22Rv1 (cell line): ENCODE results near the gene SP100.

Experiments used
- ZFX ChIP-seq: fragments of 450-650 bp; IDR thresholded peaks from 2 replicates; pipeline ENCODE4 v1.6.1; 2017; ENCODE audit warnings: antibody characterized with exemption, borderline replicate concordance
- TF ChIP-seq, protein P1 (sequence below): fragments of 450-650 bp; IDR thresholded peaks from 2 replicates; pipeline ENCODE4 v1.5.1; 2017; ENCODE audit warnings: mild to moderate bottlenecking

DNA sequence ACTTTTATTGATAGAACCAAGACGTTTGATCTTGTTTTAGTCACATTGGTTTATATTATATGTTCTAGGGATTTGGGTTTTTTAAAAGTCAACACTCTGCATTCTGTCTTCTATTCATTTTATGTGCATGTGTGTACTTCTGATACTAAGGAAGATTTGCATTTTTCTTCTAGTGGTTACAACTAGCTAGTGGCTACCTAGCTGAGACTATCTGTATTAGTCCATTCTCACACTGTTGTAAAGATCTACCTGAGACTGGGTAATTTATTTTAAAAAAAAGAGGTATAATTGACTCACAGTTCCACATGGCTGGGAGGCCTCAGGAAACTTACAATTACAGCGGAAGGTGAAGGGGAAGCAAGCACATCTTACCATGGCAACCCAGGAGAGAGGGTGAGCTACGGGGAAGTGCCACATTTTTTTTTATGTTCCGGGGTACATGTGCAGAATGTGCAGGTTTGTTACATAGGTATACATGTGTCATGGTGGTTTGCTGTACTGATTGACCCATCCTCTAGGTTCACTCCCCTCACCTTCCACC is 69.9 kb downstream of the SP100 start:
- TF ChIP-seq, protein P1, sequence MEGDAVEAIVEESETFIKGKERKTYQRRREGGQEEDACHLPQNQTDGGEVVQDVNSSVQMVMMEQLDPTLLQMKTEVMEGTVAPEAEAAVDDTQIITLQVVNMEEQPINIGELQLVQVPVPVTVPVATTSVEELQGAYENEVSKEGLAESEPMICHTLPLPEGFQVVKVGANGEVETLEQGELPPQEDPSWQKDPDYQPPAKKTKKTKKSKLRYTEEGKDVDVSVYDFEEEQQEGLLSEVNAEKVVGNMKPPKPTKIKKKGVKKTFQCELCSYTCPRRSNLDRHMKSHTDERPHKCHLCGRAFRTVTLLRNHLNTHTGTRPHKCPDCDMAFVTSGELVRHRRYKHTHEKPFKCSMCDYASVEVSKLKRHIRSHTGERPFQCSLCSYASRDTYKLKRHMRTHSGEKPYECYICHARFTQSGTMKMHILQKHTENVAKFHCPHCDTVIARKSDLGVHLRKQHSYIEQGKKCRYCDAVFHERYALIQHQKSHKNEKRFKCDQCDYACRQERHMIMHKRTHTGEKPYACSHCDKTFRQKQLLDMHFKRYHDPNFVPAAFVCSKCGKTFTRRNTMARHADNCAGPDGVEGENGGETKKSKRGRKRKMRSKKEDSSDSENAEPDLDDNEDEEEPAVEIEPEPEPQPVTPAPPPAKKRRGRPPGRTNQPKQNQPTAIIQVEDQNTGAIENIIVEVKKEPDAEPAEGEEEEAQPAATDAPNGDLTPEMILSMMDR: no peak
- no peak for TF ChIP-seq ZFX
